ENCODE measurements around the gene PPP3CA.

PPP3CA gene

DNA sequence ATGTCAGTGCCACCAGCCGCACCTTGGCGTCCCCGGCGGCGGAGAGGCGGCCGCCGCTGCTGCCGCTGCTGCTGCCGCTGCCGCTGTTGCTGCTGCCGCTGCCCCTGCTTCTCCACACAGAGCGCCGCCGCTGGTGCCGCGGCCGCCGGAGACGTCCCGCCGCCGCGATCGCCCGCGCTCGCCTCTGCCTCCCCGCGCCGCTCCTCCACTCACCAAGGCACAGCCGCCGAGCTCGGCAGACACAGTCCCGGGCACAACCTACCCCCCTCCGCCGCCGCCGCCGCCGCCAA, at the start of gene PPP3CA:
Gene PPP3CA, minus strand, starts transcription at position 260 of the 290 bp plus-strand sequence.
- FAIRE-seq: no peak

DNA sequence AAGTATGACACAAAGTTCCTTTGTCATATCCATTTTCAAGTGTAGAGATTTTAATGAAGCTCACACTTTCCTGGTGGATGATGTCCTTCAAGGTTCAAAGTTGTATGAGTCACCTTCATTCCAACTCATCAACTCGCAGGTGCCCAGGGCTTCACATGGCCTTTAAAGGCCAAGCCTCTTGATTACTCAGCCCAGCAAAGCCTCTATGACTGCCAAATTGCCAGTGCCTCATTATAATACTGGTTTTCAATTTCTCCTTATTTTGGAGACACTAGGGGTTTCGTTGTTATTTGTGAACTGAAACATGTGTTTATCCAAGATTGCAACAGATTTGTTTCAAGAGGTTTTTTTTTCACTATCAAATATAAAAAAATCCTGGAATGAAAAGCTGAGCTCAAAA, 45.9 kb upstream of the PPP3CA start:
- no peak for FAIRE-seq

DNA sequence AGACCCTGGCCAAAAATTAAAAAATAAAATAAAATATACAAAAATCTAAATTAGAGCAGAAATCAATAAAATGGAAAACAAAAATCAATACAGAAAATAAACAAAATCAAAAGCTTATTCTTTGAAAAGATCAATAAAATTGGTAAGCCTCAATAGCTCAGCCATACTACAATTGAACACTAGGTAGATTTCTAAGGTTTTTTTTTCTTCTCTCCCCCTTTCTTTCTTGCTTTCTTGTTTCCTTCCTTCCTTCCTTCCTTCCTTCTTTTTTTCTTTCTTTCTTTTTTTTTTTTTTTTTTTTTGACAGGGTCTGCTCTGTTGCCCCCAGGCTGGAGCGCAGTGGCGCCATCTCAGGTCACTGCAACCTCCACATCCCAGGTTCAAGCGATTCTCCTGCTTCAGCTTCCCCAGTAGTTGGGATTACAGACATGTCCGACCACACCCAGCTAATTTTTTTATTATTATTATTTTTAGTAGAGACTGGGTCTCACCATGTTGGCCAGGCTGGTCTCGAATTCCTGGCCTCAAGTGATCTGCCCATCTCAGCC, 23.4 kb upstream of the PPP3CA start:
- FAIRE-seq: no peak

DNA sequence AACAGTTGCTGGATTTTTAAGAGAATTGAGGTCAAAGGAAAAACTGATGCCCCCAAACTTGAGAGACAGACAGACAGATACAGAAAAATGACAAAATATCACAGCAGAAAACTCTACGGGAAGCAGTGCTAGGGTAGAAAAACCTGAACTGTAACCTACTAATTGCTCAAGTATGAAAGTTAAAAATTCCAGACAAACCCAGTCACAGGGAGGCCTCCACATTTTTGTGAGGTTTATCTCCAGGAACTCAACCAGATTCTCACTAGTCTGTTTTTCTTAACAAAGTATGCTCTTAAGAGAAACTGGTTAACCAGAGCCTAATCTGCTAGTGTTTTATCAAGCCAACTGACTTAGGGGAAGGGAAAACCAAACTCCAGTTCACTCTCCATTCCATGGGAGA, 19.9 kb upstream of the PPP3CA start:
- FAIRE-seq: no peak

DNA sequence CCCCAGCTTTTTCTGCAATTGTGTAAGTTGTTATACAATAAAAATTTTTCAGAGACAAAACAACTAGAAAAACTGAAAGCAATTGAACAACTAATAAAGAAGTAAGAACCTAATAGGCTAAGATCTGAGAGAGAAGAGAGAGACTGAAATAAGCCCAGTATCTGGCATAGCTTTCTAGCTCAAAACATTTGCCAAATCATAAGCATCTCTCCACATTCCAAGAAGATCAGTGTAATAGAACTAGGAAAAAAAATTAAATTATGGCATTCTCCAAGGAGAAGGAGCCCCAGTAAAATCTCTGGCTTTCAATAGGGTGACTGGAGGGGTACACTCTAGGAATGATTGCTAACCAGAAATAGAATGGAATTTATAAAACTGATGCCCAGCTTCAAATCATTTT, 19.0 kb upstream of the PPP3CA start:
- FAIRE-seq: no peak

DNA sequence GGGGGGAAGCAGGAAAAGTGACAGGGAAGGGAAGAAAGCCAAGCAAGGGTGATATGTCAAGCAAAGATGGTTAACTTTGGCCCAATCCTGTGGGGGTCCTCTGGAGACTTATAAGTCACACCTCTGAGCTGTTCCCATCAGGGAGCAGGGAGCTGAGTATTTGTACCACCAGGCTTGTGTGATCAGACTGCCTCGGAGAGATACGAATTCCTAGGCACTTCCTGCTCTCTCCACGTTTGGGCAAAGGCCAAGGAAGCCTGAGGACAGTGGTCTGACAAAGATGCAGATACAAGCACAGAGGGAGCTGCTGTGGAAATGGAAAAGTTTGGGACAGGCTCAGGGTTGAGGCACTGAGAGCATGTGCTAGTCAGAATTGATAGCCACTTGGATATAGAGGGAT, 10.4 kb upstream of the PPP3CA start:
- no peak for FAIRE-seq

DNA sequence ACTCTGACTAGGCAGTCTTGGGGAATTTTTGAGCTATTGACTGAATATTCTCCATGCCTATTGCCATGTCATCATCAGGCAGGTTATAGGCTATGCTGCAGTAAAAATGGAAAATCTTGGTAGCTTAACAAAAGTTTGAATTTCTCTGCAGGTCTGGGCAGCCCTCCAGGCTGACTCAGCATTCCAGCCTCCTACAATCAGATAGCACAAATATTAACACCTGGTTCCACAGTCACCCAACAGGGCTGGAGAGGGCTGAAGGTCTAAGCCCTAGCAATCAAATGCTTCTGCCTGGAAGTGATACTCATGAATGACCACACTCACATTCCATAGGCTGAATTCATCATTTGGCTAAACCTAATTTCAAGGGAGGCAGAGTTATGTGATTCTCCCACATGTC, 9.6 kb upstream of the PPP3CA start:
- no peak for FAIRE-seq

DNA sequence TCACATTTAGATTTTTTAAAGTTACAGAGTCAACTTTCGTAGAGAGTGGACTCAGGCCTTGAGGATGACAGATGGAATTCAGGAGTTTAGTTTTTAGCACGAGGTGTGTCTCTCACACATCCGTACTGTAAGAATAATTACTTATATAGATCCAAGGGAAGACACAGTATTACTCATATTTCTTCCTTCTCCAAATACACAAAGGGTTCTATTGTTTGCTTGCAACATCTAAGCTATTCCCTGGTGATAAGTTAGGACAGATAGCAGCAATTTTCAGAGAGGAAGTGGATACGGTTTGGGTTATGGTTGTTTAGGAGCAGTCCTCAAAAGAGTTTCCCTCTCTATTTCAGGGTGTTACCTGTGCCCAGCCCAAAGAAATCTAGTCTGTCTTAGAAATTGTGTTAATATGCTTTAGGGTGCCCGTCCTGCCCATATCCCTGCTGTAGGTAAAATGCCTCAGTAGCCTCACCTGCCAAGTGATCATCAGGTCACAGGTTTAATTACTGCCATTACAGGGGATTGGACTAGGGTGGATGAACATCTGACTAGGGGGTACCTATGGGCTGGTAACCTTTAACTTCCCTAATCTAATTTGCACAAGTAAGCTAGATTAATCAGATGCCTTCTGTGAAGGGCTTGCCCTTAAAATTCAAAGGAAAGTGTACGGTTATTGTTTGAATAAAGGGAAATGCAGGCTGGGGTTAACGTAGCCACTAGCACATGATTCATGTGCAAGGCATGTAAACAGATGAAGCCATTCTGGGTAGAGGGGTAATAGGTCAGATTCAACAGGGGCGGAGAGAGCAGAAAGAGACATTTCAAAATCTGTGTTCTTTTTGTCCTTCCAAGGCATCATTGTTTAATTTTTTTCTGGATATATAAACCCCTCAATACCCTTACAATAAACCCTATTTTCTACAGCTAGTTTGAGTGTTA, 8.7 kb upstream of the PPP3CA start:
- no peak for FAIRE-seq

DNA sequence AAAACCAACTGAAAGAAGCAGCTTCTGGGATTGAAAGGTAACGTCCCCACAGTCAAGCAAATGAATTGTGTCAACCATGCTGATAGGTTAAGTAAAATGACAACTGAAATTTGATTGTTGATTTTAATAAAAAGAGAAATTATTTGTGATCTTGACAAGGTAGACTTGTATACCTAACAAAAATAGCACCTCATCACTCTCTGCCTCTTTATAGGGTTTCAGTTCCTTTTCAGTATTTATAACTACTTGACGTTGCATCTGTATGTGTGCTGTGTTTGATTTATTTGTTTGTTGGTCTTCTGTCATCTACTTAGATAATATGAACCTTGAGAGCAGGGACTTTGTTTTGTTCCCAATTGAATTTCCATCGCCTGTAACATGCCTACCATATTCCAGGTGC, 7.9 kb upstream of the PPP3CA start:
- no peak for FAIRE-seq

DNA sequence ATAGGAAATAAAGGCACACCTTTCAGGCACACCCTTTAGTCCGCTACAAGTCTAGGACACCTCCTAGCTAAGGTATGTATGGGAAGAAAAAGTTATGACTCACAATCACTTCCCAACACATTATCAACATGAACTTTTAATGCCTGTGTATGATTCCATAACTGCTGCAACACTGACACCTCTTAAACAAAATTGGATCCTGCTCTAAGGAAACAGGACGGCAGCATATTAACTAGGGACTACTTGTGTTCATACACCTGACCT, 2.4 kb upstream of the PPP3CA start:
- FAIRE-seq: no peak

DNA sequence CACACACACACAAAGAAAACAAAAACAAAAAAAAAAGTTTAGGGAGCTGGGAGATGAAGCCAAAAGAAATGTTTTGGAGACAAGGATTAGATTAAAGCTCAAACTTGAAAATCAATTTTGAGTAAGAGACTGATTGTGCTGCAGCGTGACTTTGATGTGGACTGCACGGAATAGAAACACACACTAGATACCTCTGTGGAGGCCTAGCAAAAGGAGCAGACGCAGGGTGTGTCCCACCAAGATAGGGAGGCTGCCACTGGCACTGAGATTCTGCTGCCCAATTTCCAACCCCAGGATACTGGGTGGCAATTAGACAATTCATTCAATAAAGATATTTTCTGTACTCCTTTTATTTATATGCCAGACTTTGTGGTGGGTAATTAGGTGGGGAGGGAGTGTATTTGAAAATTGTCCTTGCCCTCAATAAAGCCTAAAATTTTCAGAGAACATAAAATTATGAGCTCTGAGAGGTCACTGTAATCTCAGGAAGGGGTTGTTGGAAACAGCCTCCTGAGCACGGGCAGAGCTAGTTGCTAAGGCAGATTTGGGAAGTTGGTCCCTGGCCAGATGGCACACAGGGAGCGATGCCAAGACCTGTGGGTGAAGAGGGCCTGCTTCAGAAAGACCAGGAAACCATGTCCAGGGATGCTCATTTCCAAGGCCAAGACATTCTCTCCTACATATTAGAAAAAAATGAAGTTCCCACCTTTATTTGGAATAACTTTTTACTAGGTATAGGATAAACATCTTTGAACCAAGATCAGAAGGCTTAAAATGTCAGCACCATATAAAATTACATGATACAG, 1.9 kb upstream of the PPP3CA start:
- no peak for FAIRE-seq

DNA sequence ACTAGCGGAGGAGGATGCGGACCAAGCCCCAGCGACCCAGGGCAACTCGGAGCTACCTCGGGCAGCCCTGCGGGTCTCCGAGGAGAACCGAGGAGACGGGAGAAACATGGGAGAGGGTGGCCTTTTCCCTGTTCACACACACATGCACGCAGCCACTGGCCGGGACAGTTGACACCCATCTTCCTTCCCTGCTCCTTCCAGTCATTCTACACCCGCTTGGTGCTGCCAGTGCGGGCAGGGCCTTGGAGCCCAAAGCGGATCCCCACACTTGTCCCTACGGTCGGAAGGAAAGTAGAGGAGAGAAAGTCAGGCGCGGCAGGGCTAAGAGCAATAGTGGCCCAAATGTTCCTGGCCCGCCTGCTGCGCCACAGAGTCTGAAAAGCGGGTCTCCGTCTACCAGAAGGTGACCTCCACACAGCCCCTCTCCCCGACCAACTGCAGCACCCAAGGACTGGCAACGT, 1.1 kb upstream of the PPP3CA start:
- FAIRE-seq: no peak

DNA sequence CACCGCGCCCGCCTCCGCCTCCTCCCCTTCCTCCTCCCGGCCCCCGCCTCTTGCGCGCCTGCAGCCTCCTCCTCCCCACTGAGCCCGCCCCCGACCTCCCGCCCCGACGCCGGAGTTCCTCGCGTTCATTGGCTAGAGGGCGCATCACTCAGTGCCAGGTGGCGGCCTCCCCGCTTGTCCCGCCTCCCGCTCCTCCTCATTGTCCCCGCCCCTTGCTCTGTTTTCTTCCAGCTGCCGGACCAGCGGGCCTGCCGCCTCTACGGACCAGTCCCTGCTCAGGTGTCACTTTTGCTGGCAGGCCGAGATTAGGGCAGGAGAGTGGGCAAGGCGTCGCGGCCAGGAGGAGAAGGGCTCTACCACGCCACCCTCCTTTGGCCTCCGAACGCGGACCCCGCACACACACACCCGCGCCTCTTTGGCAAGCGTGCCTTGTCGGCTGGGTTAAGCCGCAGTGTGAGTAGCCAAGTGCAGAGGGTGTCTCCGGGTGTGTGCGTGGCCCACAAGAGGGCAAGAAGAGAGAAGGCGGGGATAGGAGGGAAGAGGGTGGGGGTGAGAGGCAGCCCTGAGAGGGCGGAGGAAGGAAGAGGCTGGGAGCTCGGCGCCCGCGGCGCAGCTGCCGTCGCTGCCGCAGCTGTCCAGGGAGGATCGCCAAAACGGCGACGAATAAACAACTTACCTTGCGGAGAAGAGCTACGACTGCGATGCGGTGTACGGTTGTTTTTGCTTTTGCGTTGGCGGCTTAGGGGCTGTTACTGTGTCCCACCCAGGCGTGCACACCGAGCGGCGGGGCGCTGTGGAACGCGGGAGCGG, 436 bp upstream of the PPP3CA start:
- no peak for FAIRE-seq

DNA sequence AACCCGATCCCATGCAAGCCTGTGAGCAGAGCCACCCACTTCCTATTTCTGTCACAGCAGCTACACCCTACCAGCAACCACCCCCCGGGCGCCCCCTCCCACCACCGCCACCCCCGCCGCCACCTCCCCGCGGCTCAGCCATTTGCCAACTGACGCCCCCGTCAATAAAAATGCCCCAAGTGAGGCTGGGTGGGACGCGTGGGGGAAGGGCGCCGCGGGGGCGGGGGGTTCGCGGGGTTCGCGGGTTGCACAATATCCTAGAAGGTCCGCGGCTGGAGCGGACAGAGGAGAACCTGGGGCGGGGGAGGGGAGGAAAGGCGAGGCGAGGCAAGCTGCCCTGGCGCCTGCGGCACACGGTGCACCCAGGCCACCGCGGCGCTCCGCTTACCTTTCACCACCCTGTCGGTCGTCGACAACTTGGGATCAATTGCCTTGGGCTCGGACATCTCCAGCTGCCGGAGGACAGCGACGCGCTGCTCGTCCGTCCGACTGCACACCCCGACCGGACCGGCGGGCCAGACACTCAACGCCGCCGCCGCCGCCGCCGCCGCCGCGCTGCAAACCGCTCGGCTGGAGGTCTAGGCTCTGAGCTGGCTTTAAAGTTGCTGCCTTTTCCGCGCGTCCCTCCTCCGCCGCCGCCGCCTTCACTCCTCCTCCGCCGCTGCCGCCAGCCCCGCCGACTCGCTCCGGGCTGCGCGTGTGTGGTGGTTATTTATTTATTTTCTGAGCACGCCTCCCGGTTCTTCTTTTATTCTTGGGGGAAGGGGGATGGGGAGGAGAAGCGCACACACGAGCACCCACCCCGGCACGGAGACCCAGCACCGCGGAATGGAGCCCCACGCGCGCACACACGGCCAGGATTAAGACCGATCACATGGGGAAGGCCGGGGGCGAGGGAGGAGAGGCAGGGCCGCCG, 717 bp downstream of the PPP3CA start:
- FAIRE-seq: no peak

DNA sequence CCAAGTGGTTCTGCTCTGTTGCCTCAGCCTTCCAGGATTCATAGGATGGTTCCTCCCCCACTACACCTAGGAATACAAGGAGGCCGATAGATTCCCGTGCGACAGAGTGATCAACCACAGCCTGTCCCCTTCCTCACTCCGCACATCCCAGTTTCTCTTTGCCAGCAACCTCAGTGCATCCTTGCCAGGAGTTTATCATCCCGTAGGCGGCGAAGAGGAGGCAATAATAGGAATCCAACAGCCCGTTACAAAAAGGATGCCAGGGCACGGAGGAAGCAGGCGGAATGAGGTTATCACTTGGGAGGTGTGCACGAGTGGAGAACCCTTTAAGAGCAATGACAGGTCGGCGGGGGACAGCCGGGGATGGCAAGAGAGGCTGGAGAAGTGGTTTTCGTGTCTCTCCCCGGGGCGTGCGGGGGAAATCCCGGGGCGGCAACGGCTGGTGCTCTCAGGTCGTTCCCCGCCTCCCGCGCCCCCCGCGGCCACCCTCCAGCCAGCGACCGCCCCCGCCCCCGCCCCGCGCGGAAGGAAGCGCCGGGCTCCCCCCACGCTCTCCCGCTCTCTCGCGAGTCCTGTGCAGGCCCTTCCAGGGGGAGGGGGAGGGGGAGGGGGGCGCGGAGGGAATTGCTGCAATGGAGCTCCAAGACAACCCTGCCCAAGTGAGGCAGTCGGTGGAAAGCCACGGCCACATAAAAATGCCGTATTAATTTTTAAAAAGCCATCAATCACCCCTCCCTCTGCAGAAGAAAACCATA, 1.6 kb downstream of the PPP3CA start:
- no peak for FAIRE-seq

DNA sequence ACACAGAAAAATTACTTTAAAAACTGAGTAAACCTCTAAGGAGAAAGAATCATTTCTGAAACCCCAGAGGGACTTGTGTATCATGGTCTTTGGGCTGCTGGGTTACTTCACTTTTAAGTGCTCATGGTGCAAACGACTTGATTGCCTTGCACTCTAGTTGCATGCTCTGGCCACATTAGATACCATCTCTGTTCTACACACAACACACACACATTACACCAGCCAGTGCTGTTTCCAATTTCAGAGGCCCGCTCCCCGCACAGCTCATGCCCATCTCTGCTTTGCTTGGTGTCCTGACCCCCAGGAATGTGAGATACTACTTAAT, 2.1 kb downstream of the PPP3CA start:
- FAIRE-seq: no peak

DNA sequence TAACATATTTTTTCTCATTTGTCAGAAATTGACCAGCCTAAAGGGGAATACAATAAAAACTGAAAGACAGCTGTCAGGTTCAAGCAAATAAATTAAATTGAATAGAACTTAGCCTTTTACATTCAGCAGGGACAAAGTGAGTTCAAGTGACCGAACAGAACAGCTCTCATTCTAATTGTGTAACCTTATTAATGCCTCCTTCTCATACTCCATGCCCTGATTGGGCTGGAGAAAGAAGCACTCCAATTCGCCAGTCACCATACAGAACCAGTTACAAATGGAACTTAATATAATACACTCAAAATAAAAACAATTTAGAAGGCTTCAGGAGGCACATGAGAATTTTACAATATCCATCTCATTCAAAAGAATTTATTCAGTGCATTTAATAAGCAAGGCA, 8.0 kb downstream of the PPP3CA start:
- no peak for FAIRE-seq

DNA sequence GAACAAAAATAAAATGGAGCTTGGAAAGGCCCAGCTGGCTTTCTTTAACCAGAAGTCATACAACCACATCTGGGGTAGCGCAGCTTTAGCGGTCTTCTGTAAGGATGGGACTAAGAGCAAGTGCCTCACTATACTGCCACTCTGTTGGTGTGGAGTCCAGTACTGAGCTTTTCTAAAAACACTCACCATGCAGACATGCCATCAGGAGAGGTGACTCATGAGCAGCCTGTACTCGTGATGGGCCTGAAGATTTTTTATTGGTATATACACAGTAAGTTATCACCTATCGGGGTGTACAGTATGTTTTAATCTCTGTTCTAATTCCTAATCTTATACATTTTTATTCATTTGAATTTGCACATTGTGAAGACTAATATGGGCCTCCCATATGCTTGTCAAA, 9.6 kb downstream of the PPP3CA start:
- no peak for FAIRE-seq

DNA sequence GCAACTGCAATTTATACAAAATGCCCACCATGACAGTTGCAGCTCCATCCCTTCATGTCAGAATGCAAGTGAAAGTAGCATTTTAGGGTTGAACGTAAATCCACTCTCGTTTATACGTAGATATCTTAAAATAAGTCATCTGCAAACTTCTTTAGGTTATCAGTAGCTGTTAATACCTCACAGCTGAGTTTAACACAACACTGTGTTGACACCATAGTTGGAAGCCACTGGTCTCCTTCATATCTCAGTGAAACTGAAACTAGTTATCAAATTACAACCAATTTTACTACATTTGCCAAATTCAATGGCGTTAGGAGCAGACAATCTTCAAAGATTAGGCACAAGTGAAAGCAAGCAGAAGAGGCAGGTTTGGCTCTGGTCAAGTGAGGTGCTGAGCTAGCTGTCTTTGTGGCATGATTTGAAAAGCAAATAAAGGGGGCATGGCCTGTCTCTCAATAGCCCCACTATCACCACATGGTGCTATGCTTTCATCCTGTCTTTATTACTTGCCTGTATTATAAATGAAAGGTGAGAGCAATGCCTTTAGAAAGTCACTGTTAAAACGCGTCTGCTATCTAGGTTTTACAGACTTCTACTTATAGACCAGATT, 12.3 kb downstream of the PPP3CA start:
- no peak for FAIRE-seq

DNA sequence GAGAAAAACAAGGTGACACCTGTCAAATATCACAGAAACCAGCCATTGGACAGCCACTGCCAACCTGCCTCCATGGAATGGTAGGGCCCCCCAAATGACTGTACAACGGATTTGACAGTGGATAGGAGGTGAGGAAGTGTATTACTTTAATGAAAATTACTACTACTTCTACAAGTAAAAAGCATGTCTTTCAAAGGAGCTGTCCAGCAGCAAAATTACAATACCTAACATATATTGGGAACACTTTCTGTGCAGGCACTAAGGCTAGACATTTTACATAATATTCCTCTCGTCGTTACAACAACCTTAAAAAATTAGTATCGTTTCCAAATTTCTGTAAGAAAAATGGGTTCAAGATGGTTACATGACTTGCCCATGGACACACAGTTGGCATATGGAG, 14.9 kb downstream of the PPP3CA start:
- no peak for FAIRE-seq

DNA sequence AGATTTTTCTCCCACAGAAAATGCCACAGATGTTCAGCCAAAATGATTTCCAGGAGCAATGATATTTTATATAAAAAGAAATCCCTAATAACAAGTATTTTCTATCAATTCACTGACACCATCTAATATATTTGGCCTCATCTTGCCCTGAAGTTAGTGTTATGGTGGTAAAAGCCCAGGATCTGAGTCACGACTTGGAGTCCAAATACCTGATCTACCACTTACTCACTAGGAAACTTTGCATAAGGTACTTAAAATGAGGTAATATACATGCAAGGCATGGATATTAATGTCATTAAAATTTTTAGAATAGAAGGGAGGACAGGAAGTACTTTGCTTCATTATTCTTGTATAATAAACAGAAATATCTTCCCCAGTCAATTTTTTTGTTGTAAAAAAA, 16.3 kb downstream of the PPP3CA start:
- no peak for FAIRE-seq

Measured in TTC549 (cell line).